ENCODE measurements around the gene PLCXD3. TPM values are rescaled to one million over a fixed set of nuclear protein-coding genes. Genes with fewer than 3 reads are reported as not detected.

The PLCXD3 gene
- total RNA-seq, 1 donor from 2014 or later: 0.64 TPM

DNA sequence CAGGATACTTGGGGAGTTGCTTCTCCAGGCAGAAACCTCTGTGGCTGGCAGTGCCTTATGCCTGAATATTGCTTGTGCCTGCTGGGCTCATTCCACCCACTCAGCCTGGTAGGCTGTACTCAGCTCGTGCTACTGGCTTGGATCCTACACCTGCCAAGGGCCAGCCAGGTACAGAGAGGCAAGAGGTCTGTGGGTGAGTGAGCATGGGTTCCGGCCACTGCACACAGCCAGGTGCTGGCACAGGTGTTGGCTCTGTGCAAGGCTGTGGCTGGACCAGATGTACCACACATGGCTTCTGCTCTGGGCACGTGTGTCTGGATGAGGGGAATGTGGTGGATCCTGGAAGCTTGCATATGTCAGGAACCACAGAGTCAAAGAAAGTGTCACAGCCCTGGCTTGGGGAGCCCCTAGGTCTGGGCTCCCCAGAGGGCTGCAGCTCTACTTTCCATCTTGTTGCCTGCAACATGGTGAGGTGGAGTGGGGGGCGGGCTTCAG lies 220.4 kb downstream of the PLCXD3 start:
- no peak for DNase-seq (ENCODE audit: low read depth in 2 of 2)

DNA sequence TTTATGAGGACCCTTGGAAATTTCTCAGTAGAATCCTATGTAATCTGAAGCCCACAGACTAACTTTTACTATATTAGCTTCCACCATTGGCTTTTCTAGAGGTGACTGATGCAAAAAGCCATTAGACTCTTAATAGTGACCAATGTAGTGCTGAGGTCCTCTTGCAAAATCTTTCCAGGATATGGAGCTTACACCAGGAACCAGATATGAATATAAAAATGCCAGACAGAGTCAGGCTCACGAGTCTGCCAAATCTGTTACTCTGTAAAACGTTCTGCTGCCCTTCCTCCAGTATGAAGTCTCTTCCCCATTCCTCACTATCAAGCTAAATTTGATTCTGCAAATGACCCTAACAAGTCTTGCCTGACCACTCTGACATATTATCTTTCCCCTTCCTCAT lies 223.7 kb downstream of the PLCXD3 start:
- no peak for DNase-seq (ENCODE audit: low read depth in 2 of 2)

DNA sequence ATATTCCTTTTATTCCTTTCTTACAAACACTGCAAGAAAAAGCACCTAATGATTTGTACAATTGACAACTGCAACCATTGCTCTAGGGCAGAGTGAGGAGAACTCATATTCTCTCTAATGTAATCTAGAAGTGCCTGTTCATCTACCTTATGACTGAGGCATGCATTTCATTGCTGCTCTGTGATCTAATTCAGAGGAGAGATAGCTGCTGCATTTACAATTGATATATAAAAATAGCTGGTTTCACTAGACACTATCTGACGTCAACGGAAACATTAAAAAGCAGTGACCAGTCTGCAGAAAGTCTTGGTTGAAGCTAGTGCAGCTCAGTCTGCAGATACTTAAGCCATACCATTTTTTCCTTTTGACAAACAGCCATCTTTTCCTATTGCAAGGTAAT lies 224.2 kb downstream of the PLCXD3 start:
- DNase-seq (ENCODE audit: low read depth in 2 of 2): no peak

DNA sequence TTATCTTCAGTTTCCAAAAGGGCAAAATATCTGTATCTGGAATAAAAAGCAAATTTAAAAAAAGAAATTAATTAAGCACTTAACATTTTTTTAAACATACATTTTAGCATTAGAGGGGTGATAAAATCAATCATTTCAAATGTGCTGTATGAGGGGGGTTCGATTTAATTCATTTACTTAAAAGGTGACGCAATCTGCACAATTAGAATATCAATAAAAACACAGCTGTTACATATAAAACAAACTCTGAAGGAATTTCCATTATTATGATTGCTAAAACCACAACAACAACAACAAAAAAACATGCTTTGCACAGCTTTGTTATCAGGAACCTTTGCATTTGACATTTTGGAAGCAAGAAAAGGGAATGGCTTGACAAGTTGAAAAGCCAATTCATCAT lies 225.5 kb downstream of the PLCXD3 start:
- DNase-seq (ENCODE audit: low read depth in 2 of 2): no peak

DNA sequence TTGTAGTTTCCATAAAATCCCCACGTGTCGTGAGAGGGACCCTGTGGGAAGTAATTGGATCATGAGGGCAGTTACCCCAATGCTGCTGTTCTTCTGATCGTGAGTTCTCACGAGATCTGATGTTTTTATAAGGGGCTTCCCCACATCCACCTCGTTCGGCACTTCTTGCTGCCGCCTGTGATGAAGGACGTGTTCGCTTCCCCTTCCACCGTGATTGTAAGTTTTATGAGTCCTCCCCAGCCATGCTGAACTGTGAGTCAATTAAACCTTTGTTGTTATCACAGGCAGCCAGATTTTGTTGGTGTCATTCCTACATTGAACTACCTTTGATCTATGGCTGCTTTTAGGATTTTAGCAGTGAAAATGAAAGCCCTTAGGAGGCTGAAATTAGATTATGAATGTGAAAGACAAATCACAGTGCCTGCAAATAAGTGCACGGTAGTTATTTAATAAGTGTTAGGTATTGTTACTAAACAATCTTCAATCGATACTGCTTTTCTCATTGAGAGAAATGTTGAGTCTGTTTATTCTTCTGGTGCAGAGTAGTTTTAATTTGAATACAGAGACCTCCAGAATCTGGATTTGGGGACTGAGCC lies 229.1 kb downstream of the PLCXD3 start:
- DNase-seq (ENCODE audit: low read depth in 2 of 2): no peak

DNA sequence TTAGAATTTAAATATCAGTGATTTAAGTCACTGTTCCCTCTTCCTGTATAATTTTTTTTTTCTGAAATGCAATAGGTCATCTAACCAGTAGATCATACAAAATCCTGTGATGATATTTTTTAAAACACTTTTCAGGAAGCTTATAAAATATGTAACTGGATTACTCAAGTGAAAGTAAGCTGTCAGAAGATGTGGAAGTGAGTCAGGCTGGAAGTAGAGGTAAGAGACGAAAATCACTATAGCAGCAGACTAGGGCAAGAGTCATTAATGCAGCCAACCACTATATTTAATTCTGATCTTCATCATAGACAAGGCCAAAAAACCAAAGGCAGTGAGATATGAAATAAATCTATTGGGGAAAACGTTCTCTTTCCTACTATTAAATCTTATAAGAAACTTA lies 231.4 kb downstream of the PLCXD3 start:
- no peak for DNase-seq (ENCODE audit: low read depth in 2 of 2)

DNA sequence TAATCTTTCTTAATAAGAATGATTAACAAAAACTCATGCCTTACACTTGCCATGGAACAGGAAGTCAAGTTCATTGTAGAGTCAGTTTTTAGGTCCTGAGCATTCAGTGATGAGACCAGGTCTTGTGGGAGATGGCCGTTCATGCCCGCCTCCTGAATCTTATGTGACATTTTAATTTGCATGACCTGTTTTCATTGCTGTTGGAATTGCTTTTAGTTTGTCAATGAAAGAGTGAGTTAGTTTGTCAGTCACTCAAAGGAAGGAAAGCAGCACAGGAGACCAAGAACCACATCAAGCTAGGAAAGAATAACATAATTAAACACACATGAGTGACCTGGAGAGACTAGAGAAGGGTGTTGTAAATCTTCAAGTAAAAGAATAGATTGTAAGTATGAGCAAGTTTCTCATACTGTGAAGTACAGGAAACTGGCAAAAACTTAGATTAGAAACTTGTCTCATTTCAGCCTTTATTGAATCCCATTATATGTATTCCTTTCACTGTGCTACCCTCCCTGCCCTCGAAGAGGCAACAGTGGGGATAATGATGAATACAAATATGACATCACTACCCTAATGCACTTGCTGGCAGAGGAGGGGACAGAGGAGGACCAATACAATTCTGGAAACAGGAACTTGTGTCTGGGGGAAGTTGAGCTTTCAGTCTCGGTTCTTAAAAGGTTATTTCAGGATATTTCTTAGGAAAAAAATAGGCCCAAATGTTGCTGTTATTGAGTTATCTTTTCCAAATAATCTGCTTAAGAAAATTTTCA lies 232.7 kb downstream of the PLCXD3 start:
- no peak for DNase-seq (ENCODE audit: low read depth in 2 of 2)

DNA sequence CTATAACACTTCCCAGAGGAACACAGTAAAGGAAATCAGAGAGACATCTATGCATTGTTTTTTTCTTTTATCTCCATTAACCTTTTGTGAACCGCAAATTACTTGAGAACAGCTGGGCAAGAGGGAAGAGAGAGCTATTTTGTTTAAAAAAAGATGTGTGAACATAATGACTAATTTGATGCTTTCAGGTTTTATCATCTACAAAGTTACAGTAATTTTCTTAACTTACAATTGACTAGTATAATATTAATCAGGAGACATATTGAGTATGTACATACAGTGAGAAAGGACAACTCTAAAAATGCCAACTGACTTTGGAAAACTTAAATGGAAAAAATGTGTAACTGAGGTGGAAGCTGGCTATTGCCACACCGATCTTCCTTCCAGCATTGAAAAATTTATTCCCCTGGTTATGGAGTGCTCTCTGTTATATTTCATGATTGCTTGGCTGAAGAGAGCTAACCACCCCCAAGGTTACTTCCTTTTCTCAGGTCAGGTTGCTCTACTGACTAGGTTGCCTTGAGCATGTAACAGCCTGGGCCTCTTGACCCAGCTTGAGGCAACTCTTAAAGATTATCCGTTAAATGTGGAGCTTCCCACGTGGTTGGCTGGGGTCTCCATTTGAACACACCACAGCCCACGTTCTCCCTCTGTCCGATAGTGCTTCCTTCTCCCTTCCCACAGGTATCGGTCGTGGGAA lies 234.4 kb downstream of the PLCXD3 start:
- DNase-seq (ENCODE audit: low read depth in 2 of 2): no peak

DNA sequence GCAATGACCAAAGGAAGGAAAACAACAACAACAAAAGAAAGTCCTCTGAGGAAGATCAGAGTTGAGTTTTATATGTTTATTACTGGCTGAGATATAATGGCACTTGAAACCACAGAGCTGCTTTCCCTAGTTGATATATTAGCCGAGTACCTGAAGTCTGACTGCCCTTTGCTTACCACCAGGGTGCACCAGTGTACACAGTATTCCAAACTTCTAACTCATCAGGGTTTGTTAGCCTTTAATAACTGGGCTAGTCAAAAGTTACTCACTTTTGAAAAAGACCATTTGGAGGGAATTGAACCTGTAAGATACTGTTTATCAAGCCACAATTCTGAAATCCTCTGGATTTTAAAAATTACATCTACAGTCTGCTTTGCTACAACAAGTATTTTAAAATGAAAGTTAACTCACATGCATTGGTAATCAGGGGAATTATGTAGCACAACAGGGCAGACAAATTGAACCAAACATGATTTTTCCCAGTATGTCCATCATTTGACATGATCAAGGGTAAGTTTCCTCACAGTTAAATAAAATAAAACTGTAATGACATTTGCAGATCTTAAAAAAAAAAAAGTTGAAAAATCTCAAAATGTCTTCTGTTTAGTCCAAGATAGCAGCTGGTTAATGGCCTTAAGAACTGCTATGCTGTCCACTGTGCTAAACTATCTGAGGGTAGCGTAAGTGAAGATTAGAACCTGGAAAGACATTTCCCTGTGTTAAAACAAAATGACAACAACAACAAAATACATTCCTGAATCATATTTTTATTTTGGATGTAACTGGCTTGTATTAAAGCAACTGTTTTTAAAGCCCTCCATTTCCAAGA lies 239.8 kb downstream of the PLCXD3 start:
- DNase-seq (ENCODE audit: low read depth in 2 of 2): peak; percentile 27 to 40

DNA sequence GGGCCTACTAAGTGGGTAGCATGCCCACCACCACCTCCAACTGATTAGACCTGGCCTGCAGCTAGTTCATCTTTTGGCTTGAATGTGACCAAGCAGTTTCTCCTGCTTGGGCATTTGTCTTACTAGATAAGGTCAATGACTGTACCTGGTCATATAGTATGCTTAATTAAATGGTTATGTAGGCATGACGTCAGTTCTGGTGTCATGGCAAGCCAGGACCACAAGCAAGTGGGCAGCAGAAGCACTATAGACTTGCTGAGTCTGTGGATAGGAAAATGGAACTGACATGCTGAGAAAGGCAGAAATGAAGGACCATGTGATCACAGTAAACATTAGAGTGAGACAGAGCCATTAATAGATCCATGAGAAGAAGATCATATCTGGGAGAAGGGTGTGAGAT lies 241.5 kb downstream of the PLCXD3 start:
- no peak for DNase-seq (ENCODE audit: low read depth in 2 of 2)

DNA sequence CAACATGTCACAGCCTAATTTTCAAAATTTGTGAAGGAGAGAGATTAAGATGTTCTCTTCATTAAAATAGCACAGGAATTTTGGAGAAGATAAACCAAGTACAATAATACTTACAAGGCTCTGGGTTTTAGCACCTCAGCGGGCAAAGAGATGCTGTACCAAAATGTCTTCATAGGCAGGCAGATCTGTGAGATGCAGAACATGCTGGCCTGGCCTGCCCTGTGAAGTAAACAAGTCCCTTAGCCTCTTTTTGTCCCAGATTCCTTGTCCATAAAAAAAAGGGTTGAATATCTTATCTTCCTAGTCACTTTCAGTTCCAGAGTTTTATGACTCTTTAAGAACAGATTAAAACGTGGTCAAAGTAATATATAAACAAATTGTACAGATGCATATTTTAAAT lies 244.0 kb downstream of the PLCXD3 start:
- no peak for DNase-seq (ENCODE audit: low read depth in 2 of 2)

DNA sequence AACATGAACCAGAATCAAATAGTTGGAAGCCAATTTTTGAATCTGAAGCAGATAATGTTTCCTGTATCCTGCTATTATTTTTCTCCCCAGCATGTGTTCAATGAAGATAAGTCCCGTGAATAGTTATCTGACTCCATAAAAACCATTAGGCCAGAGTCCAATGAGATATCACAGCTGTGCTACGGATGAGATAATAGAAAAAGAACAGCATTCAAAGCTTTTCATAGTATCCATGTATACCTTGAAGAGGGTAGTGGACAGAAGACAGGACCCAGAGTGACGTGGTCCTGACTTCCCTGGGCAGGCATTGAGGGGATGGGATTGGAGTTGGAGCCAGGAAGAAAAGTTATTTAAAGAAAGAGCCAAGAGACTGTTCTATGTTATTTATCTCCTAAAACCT lies 246.4 kb downstream of the PLCXD3 start:
- peak; percentile 11 to 76 for DNase-seq (ENCODE audit: low read depth in 2 of 2)

DNA sequence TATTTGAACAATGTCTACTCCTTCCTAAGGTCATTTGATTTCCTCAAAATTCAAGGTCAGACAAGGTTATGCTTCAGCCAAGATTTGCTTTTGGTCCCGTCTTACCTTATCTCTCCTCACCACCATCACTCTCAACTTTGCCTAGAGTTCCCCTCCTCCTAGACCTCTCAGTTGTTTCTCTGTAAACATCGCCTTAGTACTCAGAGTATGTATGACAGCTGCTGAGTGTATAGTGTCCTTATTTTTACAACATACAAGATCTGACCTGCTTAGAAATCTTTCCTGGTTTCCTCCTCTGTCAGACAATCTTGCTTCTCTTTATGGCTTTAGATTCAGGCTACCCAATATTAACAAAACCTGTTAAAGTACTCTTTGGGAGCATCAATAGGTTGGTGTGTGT lies 247.1 kb downstream of the PLCXD3 start:
- no peak for DNase-seq (ENCODE audit: low read depth in 2 of 2)

Measured in dermis microvascular lymphatic vessel endothelial cell (primary cell).